VCaP (cell line): ENCODE measurements around the gene CDK11A.
A peak's percentile ranks its signal among the peaks of the same experiment; 100 is the strongest.
"Not testable (repeated sequence)": the region's sequence is repeated elsewhere in the genome, so short reads cannot be mapped to it uniquely, and the experiment has no call there.

Experiments used
- H3K27ac ChIP-seq: fragments of 450-650 bp; 2 replicates; pipeline ENCODE4 v1.5.1; 2017
- TF ChIP-seq, protein P1 (sequence below): fragments of 450-650 bp; conservative IDR thresholded peaks from 2 replicates; pipeline ENCODE4 v1.5.1; 2017; ENCODE audit warnings: mild to moderate bottlenecking, moderate library complexity

Gene CDK11A

DNA sequence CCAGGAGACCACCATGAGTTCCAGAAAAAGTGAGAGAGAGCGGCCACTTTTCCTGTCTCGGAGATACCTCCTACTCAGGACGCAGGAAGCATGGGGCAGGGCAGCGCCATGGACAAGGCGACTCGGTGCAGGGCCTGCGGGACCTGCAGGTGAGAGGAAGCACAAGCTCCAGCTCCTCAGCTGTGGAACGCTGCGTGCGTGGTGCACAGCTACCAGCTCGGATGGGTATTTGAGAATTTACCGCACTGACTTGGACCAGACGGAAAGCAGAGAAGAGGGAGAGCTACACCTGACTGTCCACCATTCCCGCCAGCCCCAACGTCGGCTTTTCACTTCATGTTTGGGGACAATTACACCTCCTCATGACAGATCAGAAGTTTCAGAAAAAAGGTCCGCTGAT is 8.2 kb upstream of the CDK11A start:
- TF ChIP-seq, protein P1, sequence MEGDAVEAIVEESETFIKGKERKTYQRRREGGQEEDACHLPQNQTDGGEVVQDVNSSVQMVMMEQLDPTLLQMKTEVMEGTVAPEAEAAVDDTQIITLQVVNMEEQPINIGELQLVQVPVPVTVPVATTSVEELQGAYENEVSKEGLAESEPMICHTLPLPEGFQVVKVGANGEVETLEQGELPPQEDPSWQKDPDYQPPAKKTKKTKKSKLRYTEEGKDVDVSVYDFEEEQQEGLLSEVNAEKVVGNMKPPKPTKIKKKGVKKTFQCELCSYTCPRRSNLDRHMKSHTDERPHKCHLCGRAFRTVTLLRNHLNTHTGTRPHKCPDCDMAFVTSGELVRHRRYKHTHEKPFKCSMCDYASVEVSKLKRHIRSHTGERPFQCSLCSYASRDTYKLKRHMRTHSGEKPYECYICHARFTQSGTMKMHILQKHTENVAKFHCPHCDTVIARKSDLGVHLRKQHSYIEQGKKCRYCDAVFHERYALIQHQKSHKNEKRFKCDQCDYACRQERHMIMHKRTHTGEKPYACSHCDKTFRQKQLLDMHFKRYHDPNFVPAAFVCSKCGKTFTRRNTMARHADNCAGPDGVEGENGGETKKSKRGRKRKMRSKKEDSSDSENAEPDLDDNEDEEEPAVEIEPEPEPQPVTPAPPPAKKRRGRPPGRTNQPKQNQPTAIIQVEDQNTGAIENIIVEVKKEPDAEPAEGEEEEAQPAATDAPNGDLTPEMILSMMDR: no peak
- no peak overlapping the region for H3K27ac ChIP-seq

DNA sequence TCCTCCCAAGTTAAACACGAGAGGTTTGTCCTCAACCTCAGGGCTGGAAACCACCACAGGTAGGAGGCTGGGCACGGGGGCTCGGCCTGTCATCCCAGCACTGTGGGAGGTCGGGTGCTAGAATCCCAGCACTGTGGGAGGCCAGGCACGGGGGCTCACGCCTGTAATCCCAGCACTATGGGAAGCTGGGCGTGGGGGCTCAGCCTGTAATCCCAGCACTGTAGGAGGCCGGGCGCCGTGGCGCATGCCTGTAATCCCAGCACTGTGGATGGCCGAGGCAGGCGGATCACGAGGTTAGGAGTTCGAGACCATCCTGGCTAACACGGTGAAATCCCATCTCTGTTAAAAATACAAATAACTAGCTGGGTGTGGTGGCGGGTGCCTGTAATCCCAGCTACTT is 6.7 kb upstream of the CDK11A start:
- TF ChIP-seq, protein P1: no peak

DNA sequence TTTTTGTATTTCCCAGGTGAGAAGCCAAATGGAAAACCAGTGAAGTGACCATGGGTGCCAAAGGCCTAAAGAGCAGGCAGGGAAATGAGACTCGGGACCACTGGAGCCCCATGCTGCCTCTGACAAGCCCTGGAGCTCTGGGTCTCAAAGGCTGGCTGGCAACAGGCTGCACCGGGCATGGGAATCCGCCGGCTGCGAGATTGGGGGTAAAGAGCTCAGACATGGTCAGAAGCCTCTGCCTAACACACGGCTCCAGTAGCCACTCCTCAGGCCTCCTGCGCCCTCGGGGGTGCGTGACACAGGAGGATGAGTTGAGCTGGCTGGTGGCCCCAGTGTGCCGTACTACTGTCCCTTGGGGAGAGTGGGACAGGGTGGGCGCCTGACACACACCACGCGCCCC is 6.1 kb upstream of the CDK11A start:
- not testable (repeated sequence) for H3K27ac ChIP-seq

More for the DNA sequence above, 6.7 kb upstream of the CDK11A start:
- H3K27ac ChIP-seq: no peak overlapping the region

DNA sequence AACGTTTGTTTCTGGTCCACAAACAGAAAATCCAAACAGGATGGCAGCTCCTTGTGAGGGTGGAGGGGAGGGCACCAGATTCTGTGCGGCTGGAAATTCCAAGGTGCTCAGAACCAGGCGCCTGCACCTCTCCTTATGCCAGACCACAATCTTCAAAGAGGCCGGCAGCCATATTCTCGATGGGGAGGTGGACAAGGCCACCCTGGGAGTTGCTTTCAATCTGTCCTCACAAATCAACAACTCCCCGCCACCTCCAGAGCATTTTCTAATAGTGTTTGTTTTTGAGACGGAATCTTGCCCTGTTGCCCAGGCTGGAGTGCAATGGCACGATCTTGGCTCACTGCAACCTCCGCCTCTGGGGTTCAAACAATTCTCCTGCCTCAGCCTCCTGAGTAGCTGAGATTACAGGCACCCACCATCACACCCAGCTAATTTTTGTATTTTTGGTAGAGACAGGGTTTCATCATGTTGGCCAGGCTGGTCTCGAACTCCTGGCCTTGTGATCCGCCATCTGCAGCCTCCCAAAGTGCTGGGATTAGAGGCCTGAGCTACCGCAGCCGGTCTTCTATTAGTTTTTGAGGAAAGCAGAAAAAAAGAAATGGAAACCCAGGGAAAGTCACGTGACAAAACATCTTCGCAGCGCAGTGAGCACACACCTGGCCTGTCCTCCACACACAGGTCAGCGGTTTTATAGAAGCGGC is 5.1 kb upstream of the CDK11A start:
- H3K27ac ChIP-seq: not testable (repeated sequence)

DNA sequence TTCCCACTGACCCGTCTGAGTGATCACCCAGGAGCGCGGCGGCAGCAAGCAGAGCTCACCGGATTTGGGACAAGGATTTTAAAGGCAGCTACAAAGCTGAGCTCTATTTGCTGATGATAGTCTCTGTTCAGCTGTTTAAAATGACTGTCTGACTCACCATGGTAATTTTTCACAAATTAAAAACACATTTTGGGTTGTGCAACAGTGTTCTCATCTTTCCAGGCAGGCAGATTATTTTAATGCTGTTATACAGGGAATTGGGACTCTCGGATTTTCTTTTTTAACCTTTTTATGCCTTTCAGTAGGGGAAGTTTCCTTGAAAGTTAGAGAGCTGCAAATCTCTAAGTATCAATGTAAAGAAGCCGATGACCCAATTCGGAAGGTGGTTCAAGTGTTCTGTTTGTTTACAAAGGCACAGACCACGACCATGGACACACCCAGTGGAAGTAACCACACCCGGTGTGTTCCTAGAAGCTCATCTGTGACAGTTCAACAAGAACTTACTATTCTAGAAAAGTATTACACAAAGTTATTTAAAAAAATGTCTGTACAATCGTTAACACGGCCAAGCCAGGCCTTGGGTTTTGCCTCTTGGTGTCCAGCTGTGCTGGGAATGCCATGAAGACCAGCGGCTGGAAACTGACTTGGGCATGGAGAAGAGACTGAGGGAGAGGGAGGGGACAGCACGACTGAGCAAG is 4.3 kb upstream of the CDK11A start:
- H3K27ac ChIP-seq: not testable (repeated sequence)

DNA sequence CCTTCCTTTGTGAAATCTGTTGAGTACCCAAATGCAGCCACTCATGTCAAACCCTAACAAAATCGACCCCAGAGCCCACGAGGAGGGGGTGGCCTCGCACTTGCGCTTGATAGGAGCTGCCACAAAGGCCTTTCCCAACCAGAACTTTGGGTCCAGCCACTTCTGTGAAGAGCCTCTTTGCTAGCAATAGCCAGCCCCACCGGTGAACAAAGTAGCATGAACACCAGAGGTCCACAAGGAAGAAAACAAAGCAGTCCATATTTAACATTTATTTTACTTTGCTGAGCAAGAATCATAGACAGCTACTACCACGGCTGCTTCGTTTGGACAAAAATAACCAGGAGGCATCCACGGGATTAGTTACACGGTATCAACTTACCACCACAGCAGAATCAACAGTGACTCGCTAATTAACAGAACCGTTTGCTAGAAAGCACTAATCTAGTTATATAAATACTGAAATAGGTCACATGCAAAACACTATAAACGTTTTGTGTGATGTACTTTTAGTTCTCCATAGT is 3.0 kb upstream of the CDK11A start:
- H3K27ac ChIP-seq: not testable (repeated sequence)

DNA sequence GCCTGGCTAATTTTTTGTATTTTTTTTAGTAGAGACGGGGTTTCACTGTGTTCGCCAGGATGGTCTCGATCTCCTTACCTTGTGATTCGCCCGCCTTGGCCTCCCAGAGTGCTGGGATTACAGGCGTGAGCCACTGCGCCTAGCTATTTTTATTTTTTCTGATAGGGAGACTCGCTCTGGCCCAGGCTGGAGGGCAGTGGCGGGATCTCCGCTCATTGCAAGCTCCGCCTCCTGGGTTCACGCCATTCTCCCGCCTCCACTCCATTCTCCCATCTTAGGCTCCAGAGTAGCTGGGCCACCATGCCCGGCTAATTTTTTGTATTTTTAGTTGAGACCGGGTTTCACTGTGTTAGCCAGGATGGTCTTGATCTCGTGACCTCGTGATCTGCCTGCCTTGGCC is 1.9 kb upstream of the CDK11A start:
- H3K27ac ChIP-seq: peak overlapping the region; percentile 31; the same call in 1 of the 2 replicates

DNA sequence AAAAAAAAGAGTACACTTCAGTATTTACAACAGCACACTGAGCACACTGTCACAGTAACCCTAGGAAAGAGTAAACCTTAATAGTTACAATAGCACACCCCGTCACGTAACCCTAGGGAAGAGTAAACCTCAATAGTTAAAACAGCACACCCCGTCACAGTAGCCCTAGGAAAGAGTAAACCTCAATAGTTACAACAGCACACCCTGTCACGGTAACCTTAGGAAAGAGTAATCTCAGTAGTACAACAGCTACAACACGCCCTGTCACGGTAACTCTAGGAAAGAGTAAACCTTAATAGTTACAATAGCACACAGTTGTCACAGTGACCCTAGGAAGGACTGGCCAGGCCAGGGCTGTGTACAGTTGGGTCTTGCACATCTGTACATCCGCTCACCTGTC is 3.0 kb downstream of the CDK11A start:
- TF ChIP-seq, protein P1: no peak
- H3K27ac ChIP-seq: peak overlapping the region; percentile 56

DNA sequence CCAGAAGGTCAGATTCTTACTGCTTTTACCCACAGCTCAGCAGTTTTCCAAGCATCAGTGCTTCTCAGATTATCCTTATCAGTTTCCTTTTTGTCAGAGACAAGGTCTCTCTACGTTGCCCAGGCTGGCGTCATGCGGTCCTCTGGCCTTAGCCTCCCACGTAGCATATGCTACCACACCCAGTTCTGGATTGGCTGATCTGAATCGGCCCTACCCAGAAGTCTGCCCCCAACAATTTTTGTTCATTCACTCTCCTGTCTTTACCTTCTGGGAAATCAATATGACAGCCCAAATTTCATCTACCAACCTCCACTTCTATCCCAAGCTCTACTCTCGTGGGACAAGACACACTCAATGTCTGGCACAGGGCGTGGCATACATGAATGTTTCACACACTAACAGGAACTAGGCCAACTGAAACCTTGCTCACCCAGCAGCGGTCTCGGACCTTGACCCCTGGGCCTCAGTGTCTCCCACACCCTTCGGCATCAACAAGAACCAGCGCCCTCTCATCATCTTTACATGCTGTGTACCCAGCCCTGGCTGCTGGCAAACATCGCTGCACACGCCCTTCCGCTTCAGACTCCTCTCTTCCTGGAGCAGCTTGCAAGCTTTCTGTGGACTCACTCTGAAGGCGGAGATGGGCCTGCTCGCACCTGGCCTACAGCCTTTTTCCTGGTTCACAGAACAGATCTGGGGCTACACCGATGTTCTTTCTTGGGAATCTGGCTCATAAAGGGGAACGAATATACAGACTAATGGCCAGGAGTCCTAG is 8.9 kb downstream of the CDK11A start:
- not testable (repeated sequence) for H3K27ac ChIP-seq

DNA sequence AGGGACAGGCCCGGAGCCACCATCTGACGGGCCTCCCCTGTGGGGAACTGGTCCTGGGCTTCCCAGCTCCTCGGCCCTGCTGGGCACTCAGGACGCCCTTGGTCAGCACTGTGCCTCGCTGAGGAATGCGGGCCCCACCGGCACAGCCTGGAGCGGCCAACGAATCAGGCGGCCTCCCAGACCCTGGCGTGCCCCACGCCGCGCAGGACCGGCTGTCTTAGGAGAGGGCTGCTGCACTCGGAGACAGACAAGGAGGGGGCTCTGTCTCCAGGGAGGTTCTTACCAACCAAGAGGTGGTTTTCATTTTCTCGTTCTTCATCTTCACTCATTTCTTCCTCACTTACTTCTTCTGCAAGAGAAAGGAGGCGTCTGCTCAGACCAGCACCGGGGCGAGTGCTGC is 16.3 kb downstream of the CDK11A start:
- not testable (repeated sequence) for H3K27ac ChIP-seq

DNA sequence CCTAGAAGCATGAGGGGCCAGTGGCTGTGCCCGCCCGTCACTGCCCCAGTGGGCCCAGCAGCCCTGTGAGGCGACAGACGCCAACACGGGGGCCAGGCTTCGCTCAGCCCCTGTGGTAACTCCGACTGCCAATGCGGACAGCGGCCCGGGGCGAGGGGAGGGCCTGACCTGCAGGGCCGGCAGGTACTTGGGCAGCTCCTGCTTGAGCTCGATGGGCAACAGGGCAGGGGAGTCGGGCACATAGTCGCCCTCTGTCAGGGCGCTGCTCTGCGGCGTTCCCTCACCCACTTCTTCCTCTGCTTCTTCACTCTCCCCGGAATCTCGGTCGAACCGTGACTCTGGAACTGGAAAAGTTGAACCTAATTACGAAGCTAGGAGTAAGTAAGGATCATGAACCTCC is 16.9 kb downstream of the CDK11A start:
- H3K27ac ChIP-seq: not testable (repeated sequence)

DNA sequence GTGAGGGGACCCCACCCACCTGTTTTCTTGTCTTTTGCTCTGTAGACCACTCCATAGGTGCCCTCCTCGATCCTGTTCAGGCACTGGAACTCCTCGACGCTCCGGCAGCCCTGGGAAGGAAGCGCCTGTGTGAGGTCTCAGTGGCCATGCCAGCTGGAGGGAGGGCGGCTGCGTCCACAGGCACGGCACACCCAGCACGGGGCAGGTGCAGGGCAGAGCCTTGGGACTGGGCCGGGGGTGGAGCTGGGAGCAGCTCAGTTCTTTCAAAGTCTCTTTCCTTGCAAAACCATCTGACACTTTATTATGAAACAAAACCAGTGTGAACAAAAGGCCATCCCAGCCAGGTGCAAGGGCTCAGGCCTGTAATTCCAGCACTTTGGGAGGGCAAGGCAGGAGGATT is 18.5 kb downstream of the CDK11A start:
- not testable (repeated sequence) for H3K27ac ChIP-seq

DNA sequence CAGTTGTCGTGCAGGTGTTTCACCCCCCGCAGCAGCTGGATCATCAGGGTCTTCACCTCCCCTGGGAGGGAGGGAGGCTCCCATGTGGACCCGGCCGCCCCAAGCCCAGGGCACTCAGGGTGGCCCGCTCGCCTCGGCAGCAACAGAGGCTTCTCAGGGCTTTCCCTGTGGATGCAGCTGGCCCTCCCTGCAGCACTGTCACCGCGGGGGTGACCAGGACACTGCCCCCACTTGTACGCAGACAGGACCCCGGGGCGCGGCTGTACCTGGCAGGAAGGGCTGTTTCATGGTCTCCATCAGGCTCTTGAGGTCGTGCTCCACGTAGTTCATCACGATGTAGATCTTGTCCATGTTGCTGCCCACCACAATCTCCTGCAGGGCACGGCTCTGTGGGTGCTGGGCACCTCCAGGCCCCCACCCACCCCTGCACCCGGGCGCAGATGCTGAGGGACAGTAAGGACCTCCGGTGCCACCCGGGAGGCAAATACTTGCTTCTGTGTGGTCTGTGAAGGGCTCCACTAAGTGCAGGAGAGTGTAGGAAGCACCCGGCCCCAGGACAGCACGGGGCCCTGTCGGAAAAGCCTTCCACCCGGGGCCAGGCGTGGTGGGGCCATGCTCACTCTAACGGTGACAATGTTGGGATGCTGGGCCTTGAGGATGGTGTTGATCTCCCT is 19.7 kb downstream of the CDK11A start:
- H3K27ac ChIP-seq: not testable (repeated sequence)
